Measurements from ENCODE around the gene ATG10. TPM values are rescaled to one million over a fixed set of nuclear protein-coding genes. Genes with fewer than 3 reads are reported as not detected.

ATG10 gene
- polyA plus RNA-seq, 1 donor from 2014 or later = 12.1 TPM

- no peaks in the 10 kb centered on the region for H3K9me3 ChIP-seq (ENCODE audit: low read length)
- no peak overlapping the region for H3K27ac ChIP-seq (ENCODE audit: low read length)
- no peaks in the 10 kb centered on the region for H3K27me3 ChIP-seq (ENCODE audit: insufficient read depth, low read depth, low read length)
- no peak overlapping the region for H3K4me2 ChIP-seq (ENCODE audit: low read length)
- peaks cover 3% of the 10 kb centered on the region for H3F3A ChIP-seq (ENCODE audit: insufficient read depth, low read length, poor library complexity, severe bottlenecking)
- no peaks in the 10 kb centered on the region for H4K20me1 ChIP-seq (ENCODE audit: insufficient read depth)
- peaks cover under 1% of the 10 kb centered on the region for H3K79me2 ChIP-seq (replicated peaks; ENCODE audit: insufficient read depth, low read length)
- no peaks in the 10 kb centered on the region for H3K9me2 ChIP-seq (ENCODE audit: insufficient read depth, low read length)
- no peak overlapping the region for H3K4me3 ChIP-seq (ENCODE audit: low read length)
- H3K36me3 ChIP-seq (ENCODE audit: insufficient read depth, low read length) = no peaks in the 10 kb centered on the region
- no peak overlapping the region for H3K9ac ChIP-seq (ENCODE audit: low read length)
- no peak overlapping the region for H2AFZ ChIP-seq (ENCODE audit: low read depth, low read length)
- TF ChIP-seq POLR2AphosphoS5 (IDR thresholded peaks at IDR 0.05) (no peak), MXI1 (conservative IDR thresholded peaks at IDR 0.05; ENCODE audit: poor library complexity, severe bottlenecking) (no peak), REST (IDR thresholded peaks at IDR 0.05; ENCODE audit: borderline replicate concordance) (no peak), TAF1 (IDR thresholded peaks at IDR 0.05; ENCODE audit: low read depth) (no peak), SMC3 (conservative IDR thresholded peaks at IDR 0.05; ENCODE audit: poor library complexity) (no peak), RAD21 (conservative IDR thresholded peaks at IDR 0.05) (no peak), EP300 (conservative IDR thresholded peaks at IDR 0.05; ENCODE audit: poor library complexity, severe bottlenecking) (no peak), EZH2 (IDR thresholded peaks at IDR 0.05; ENCODE audit: borderline replicate concordance, insufficient read depth, low read length, poor library complexity, severe bottlenecking) (no peak)
- TF ChIP-seq, protein P1, sequence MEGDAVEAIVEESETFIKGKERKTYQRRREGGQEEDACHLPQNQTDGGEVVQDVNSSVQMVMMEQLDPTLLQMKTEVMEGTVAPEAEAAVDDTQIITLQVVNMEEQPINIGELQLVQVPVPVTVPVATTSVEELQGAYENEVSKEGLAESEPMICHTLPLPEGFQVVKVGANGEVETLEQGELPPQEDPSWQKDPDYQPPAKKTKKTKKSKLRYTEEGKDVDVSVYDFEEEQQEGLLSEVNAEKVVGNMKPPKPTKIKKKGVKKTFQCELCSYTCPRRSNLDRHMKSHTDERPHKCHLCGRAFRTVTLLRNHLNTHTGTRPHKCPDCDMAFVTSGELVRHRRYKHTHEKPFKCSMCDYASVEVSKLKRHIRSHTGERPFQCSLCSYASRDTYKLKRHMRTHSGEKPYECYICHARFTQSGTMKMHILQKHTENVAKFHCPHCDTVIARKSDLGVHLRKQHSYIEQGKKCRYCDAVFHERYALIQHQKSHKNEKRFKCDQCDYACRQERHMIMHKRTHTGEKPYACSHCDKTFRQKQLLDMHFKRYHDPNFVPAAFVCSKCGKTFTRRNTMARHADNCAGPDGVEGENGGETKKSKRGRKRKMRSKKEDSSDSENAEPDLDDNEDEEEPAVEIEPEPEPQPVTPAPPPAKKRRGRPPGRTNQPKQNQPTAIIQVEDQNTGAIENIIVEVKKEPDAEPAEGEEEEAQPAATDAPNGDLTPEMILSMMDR (IDR thresholded peaks at IDR 0.05; ENCODE audit: poor library complexity, severe bottlenecking) = no peak
Measured at GRCh38 chr5:82296929-82297328, 325.1 kb downstream of the ATG10 start.

GRCh38 chr5:82297711-82298110 lies 325.9 kb downstream of the ATG10 start:
- no peaks in the 10 kb centered on the region for H3K9me3 ChIP-seq (ENCODE audit: low read length)
- H4K20me1 ChIP-seq (ENCODE audit: insufficient read depth) = no peaks in the 10 kb centered on the region
- H3K4me3 ChIP-seq (ENCODE audit: low read length) = no peak overlapping the region
- no peaks in the 10 kb centered on the region for H3K27me3 ChIP-seq (ENCODE audit: insufficient read depth, low read depth, low read length)
- no peaks in the 10 kb centered on the region for H3K36me3 ChIP-seq (ENCODE audit: insufficient read depth, low read length)
- no peak overlapping the region for H3K4me2 ChIP-seq (ENCODE audit: low read length)
- no peak for TF ChIP-seq EZH2 (IDR thresholded peaks at IDR 0.05; ENCODE audit: borderline replicate concordance, insufficient read depth, low read length, poor library complexity, severe bottlenecking)
- no peak for TF ChIP-seq TAF1 (IDR thresholded peaks at IDR 0.05; ENCODE audit: low read depth)
- TF ChIP-seq REST (IDR thresholded peaks at IDR 0.05; ENCODE audit: borderline replicate concordance) = no peak
- TF ChIP-seq EP300 (conservative IDR thresholded peaks at IDR 0.05; ENCODE audit: poor library complexity, severe bottlenecking) = no peak
- TF ChIP-seq SMC3 (conservative IDR thresholded peaks at IDR 0.05; ENCODE audit: poor library complexity) = no peak
- no peak for TF ChIP-seq POLR2AphosphoS5 (IDR thresholded peaks at IDR 0.05)
- TF ChIP-seq RAD21 (conservative IDR thresholded peaks at IDR 0.05) = no peak
- no peak for TF ChIP-seq MXI1 (conservative IDR thresholded peaks at IDR 0.05; ENCODE audit: poor library complexity, severe bottlenecking)
- TF ChIP-seq, protein P1 (IDR thresholded peaks at IDR 0.05; ENCODE audit: poor library complexity, severe bottlenecking) = no peak
- H3K27ac ChIP-seq (ENCODE audit: low read length) = no peak overlapping the region
- no peak overlapping the region for H3K9ac ChIP-seq (ENCODE audit: low read length)
- H2AFZ ChIP-seq (ENCODE audit: low read depth, low read length) = no peak overlapping the region
- peaks cover 5% of the 10 kb centered on the region for H3K79me2 ChIP-seq (replicated peaks; ENCODE audit: insufficient read depth, low read length)
- no peaks in the 10 kb centered on the region for H3K9me2 ChIP-seq (ENCODE audit: insufficient read depth, low read length)
- H3F3A ChIP-seq (ENCODE audit: insufficient read depth, low read length, poor library complexity, severe bottlenecking) = peaks cover 3% of the 10 kb centered on the region

Data from neural cell (in vitro differentiated cells).